ENCODE results near the gene PRR7.

- TF ChIP-seq POLR2A (IDR thresholded peaks at IDR 0.05) (no peak), POLR2AphosphoS5 (IDR thresholded peaks at IDR 0.05; ENCODE audit: insufficient read depth in 1 of 2, low read depth in 1 of 2) (no peak), CTCF (IDR thresholded peaks at IDR 0.05) (no peak)
Measured at GRCh38 chr5:177432143-177432838, 14.3 kb upstream of the PRR7 start.
